Activated CD4-positive, alpha-beta T cell treated with anti-CD3 and anti-CD28 coated beads for 4 hours (primary cell): ENCODE results near the gene SLC9A9.

Experiments
- DNase-seq, 2 donors: peaks; one replicate each; pipeline ENCODE4 v3.0.0-alpha.2; 2020

Gene SLC9A9

DNA sequence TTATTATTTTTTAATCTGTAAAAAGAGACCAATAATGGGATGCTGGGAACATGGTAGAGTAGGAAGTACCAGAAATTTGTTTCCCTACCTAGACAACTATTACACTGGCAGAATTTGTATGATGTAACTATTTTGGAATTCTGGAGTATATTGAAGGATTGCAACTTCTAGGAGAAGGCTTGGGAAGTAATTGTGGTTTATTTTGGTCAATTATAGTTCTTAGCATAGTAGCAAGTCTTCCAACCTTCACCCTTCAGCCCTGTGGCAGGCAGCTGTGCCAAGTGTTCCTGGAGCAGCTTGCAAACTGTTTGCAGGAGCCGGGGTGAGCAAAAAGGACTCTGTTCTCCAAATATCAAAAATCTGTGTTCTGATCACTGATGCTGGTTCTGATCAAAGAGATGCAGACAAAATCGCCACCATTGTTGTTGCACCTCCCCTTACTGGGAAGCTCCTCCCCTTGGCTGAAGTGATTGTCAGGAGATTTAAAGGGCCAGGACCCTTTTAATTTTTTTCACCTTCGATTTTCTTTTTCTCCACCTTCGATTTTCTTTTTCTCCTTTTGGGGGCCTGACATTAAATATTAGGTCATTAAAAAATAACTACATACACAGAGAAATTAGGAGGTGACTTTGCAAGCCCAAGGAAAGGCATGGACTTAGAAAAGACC is 363.3 kb downstream of the SLC9A9 start:
- no peak for DNase-seq

DNA sequence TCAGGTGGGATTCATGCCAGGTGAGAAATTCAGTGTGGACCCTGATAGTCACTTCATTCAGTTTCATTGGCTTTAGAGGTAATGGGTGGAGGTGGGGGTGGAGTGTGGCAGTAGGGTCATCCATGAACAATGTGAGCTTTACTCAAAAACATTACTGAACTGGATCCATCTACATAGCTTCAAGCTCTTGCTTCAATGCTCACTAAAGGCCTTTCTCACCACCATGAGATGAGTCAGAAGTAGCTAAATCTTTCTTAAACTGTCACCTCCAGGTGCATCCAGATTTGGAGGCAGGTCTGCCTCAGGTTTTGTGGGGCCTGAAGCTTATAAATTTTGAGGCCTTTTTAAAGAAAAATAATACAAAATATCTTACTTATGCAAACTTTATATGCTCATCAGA is 365.1 kb downstream of the SLC9A9 start:
- no peak for DNase-seq

DNA sequence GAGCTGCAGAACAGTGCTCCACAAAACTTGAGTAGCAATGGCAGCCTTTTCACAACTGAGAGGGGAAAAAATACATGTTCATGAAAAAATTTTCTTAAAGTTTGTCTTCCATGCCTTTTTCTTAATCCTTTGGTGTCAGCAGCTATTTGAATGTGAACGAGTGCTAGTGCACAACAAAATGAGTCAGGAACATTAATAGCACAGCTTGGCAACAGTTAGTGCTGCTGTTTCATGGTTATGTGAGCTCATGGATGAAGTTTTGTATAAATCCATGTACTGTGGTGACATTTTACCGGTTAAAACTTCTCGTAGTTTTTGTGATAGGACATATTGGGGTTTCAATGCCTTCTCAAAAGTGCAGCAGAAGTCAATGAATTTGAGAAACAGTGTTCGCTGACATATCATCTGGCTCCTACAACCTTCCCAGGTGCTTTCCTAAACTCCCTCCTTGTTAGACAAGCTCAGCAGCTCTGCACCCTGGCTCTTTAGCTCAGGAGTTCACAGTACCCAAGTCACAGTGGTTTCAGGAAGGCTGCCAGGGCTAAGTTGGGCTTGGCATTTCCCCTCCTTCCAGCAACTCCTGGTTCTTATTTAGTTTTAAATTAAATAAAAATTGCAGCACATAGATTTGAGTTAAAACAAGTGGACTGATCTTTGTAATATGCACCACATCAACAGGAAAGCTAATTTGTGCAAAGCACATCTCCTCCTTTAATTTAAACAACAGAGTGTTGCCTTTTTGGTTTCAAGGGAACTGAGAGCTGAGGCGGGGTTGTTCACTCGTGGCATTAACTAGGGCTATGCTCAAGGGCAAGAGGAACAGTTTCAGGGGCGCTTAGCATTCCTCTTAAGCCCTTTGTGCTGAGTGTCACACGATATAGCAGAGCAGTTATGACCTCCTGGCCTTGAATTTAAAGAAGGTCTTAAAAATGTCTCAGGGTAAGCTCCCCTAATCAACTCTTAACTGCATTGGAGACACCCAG is 365.9 kb downstream of the SLC9A9 start:
- DNase-seq, result no peak

DNA sequence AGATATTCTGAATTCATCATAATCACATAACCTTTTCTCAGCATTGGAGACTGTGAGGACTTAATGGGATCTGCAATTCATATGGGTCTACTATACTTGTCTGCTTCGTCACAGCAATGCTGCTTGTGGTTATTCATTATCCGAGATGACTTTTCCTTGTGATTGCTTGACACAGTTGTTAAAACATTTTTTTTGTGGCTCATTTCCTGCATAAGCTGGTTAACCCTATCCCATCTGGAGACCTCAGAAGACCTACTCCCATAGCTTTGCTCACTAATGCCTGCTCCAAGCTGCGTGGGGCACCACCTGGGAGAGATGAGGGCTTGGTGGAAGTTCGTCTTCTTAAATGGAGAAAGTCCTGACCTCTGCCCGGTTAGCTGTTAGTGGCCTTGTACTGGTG is 367.9 kb downstream of the SLC9A9 start:
- no peak for DNase-seq

DNA sequence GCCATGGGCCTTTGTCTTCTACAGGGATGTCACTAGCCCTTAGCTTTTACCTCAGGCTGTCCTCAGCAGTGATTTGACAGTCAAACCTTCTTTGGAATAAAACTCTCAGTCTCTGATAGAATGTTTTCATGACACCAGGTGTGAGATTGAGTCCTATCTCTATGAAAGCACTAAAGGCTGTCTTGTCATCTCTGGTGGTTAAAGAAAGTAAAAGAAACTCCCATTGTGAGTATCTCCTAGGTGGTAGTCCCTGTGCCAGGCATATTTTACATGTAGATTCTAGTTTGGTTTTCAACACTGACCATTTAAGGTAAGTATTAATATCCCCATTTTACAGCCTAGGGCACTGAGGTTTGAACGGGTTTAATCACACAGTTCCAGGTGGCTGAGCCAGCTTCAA is 368.5 kb downstream of the SLC9A9 start:
- no peak for DNase-seq

DNA sequence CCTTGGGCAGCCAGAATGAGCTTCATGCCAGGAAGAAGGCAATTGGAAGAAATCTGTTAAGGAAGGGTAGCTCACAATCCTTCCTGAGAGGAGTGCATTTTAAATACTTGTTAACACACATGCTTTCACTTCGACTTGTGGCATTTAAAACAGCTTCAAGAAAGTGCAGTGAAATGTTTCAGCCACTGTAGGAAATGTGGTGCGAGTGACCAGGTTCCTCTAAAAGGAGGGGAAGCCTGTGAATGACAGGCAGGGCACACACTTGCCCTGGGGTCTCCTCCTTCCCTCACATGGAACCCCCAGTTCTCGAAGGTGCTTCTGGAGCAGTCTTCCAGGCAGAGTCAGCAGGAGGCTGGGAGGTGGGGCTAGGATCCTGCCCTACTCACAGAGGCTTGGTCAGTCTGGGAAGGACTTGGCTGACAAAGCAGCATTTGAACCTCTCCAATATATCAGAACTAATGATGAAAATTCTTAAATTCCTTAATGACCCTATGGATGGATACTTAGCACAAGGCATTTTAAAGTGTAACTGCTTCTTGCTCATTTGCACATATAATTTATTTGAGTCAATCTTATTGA is 370.1 kb downstream of the SLC9A9 start:
- DNase-seq, result no peak

DNA sequence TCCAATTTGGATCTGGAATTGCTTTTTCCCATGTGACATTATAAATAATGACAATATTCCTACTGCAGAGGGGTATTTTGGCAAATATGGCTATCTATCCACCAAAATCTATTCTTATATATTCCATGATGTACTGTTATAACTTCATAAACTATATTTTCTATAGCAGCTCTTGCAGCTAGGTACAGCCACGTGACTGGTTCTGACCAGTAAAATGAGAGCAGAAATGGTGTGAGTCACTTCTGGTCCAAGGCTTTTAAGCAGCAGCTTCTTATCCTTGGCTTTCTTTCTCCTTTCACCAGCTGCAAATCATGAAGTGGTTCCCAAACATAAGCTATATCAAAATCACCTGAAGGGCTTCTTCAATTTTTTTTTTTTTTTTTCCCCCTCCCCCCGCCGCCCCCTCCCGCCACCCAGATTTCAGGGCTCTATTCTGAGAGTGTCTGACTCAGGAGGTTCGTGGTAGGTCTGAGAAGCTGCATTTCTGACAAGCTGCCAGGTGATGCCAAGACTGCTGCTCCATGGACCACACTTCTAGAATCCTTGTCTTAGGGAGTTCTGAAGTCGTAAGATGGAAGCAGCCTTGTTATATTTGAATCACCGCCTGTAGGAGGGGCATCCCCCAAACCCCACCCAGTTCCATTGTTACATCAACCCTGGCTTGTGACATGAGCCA is 371.2 kb downstream of the SLC9A9 start:
- DNase-seq, result no peak

DNA sequence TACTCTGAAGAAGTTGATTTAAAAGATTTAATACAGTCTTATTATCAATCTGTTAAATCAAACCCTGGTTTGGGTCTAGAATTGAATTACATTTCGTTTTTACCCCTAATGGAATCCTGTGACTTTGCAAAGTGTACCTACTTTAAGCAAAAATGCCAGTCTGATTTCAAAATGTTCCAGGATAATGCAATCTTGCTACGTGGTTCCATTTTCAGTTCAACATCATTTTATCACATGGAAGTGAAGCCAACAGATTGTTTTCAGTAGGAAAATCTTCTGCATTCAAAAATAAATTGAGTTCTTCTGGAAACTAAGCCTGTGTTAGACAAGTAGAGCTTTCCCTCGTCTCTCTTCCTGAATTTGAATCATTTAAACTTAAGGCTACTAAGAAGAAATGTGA is 372.3 kb downstream of the SLC9A9 start:
- no peak for DNase-seq

DNA sequence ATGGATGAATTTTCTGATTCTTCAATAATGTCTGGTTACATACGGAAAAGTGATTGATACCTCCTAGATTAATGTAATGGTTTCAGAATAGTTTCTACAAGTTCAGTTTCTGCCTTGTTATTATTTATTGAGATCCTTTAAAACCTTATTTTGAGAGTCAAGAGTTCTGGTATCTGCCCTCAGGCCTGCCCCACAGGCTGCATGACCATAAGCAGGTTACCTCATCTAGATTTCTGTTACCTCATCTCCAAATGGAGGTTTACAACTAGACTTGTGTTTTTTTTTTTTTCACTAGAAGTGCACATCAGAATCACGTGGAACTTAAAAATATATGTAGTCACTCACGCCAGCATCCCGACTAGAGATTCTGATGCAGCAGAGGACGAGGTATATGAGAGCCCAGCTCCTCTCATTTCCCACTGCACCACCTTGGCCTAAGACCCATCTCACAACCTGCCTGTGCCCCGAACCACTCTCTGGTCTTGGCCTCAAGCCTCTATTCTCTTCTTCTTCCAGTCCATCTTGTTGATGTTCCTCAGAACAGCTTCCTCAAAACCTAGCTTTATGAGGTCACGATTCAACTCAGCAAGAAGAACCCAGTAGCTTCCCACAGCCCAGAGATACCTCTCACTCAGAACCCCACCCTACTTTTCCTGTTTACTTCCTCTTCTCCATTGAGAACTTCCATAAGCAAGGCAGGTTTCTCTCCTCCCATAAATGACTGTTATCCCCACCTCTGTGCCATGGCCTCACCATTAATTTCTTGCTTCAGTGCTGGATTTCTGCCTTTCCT is 375.3 kb downstream of the SLC9A9 start:
- no peak for DNase-seq

DNA sequence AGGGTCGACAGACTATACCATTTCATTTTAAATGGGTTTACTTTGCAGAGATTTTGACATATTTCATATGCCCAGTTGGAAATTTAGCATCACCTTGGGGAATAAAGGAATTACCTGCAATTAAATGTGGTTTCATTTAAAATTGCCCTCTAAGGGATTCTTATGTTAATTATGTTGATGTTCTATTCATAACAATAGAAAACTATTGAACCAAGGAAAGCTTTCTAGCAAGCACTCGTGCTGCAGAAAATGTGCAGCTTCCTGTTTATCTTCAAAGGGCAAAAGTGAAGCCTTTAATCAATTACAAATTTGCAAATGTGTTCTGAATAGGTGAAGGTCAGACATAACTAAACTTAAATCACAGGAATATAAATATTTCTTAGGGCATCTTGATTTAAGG is 376.6 kb downstream of the SLC9A9 start:
- DNase-seq, result no peak

DNA sequence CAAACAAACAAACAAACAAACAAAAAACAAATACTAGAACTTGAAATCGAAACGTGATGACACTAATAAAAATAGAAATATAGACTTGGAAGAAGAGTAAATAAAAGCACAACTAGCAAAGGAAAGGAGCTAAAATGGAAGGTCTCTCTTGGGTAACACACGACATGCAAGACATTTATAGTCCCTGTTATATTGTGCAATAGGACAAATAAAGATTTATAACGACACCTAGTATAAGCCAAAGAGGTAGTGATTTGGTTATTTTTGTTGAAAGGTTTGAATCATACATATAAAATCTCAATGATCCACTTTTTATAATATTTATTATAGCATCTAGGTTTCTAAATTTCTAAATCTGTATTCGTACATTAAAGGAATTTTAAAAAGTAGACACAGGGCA is 379.1 kb downstream of the SLC9A9 start:
- no peak for DNase-seq

DNA sequence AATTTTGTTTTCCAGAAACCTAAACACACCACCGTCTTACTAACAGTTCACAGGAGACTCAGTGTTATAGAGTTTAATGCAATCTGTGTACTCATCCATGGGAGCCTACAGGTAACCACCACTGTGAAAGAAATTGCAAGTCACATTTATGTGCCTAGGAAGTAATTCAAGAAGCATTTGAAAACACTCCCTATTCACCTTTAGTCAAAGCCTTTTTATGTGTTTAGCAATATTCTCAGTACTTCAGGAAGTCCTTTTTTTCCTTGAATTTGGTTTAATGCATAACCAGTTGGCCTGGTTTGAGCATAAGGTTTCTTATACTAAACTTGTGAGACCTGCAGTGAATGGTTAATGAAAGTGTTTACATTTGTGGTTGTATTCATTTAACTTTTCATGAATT is 382.6 kb downstream of the SLC9A9 start:
- DNase-seq, result no peak

DNA sequence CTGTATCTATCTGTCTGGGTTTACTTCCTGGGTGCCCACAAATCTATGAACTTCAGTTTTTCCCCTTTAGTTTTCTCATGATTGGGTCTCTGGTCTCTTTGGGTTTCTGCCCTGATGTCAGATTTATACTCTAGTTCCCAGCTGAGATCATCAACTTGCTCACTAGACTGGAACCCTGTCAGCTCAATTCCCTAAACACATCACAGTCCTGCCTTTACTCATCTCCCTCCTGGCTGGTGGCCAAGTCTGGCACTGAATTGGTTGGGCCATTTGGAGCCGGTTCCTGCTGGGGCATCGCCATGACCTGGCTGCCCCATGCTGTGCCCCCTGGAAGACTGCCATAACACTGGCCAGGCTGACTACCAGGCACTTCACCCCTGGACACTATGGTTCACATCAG is 383.4 kb downstream of the SLC9A9 start:
- DNase-seq, result no peak

DNA sequence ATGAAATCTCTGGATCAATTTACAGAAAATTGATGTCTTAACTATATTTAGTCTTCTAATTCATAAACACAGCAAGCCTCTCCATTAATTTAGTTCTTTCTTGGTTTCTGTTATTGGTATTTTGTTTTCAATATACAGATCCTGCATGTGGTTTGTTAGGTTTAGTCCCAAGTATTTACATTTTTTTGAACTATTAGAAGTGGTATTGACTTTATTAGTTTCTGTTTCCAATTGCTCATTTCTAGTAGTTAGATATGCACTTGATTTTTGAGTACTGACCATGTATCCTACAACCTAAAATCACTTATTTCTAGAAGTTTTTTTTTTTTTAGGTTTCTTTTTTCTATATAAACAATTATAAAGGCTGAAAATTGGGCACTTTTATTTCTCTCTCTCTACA is 392.8 kb downstream of the SLC9A9 start:
- no peak for DNase-seq

DNA sequence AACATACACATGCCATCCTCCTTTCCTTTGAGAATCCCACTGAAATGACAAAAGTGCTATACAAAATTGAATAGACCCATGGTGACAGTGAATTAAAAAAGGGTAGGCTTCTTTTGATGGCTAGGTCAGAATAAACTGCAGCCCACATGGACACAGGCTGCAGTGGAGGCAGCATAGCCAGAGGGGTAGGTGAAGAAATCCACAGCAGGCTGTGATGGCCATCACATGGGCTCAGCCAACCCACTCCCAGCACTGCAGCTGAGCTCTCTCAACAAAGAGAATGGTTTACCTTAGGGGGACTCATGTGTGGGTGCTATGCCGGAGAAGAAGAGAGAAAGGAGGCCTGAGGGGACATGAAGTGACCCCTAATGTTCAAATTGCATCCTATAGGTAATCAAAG is 397.6 kb downstream of the SLC9A9 start:
- DNase-seq, result no peak

DNA sequence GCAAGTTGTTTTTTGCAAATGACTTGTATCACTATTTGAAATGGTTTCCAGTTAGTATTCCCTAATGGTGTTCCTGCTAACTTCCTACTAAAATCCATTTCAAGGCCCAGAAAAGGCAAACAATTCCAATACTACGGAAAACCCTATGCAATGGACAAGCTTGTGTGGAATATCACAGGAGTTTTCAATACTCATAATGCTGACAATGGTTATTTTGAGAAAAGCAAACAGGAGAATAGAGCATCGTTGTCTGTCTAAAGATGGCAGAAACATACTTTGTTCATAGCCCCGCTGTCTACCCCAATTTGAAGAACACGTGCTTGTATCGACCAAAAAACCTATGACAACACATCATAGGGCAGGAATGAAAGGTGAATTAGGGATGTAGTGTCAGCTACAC is 400.8 kb downstream of the SLC9A9 start:
- DNase-seq, result no peak

DNA sequence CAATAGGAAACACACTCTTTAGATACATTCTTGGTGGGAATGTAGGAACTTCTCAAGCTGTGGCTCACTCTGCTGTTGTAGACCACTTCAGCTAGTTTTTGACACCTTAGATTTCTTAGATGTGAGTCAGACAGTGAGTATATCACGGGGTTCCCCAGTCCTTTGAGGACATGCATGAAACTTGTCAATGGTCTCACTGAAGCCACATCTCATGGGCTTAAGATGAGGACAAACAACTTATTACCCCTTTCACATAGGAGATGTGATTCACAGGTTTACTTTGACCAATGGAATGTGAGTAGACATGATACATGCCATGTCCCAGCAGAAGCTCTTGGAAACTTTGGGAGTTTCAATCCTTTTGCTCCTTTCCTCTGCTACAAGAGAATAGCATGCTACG is 403.1 kb downstream of the SLC9A9 start:
- no peak for DNase-seq

DNA sequence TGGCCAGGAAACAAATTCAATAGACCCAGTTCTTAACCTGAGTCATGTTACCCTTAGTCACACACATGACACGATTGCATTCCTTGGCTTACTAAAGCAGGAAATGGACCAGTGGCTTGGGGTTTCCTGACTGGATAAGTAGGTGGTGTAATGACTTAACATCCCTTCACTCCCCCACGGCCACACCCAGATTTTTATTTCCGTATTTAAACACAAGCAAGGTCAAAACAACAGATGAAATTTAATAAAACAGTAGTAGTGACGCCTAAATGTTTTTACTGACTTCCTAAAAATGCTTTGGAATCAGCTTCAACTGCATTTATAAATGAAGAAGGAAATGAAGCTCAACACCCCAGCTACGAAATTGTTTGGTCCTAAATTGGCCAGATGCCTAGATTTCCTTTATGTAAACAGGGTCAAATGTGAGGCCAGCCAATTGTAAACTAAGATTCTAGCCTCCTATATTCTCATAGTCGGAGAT is 404.4 kb downstream of the SLC9A9 start:
- DNase-seq, result peak; percentile 13

DNA sequence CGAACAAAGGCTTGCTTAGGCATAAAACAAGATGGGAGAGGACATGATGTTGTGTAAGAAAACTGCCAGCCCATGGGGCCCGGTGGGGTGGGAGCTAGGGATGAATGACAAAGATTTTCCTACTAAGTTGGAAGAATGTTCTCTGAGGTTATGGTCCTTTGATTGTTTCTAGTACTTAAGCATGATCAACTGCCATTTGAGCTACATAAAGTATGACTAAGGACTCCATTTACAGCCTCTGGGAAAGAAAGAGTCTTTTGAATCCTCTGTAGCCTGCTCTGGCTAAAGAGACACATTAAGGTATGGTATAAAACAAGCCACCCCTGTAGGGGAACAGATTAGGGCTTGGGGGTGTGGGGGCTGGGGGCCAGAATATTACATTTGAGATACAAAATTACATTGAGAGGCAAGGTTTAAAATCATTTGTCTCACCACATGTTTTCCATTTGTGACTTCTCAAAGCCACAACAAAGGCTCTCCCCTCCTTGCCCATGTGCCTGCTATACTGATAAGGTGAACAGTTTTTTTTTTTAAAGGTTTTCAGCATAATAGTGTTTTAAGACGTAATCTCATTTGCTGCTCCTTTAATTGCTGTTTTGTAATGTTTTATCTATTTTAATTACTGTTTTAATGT is 405.3 kb downstream of the SLC9A9 start:
- no peak for DNase-seq

DNA sequence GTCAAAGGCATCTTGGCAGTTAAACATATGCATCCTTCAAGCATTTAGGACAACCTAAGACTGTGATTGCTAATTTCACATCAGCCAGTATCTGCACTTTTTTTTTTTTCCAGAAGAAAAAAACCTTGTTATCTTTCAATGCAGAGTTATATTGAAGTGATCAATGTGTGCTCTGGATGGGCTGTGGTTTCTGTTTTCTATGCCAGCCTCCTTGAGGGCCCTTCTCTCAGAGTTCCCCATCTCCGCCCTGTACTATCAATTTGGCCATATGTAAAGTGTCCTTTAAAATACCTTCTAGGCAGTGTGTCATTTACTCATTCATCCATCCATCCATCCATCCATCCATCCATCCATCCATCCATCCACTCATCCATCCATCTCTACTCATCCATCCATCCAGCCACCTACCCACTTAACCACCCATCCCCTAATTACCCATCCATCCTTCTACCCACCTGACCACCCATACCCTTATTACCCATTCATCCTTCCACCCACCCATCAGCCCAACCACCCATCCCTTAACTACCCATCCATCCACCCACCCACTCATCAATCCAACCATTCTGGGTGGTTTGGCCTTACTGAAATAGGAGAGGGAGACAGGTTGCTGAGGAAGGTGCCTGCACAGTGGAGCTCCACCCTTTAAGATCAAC is 406.6 kb downstream of the SLC9A9 start:
- no peak for DNase-seq

DNA sequence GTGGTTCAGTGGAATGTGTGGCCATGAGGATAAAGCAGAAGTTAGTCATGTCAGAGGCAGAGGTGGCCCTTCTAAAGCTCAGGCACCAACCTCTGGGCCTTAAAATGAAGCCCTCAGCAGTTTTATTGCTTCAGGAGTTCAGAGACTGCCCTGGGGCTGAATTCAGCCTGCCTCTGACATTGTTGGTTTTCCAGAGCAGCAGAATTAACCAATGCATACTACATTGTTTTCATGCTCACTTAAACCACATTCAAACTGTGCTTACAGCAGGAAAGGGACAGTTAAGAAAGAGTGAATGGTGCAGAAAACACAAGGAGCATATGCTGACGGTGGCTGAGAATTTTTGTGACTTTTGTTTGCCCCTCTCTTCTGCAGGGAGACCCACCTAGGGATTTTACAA is 408.5 kb downstream of the SLC9A9 start:
- DNase-seq, result no peak
